ENCODE measurements around the gene TOPAZ1.

DNA sequence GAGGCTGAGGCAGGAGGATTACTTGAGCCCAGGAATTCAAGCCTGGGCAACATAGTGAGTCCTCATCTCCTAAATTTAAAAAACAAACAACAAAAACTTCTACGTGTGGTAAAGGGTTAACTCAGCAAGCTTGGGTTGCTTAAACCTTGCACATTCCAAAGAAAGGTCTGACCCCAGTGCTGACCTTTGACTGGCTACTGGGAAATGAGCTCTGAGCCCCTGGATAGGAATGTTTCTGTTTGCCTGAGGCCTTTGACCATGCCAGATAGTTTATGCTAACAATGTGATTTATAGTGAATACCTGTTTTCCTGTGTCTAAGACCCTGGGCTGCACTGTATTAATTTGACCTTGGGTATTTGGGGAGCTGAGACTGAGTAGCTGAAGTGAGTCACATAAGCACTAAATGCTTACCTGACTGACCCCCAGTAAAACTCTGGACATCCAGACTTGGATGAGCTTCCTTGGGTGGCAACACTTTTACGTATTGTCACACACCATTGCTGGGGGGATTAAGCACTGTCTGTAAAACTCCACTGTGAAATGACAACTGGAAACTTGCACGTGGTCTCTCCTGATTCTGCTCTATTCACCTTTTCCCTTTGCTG, 117.6 kb downstream of the TOPAZ1 start:
- TF ChIP-seq CTCF (IDR thresholded peaks at IDR 0.05; ENCODE audit: poor library complexity) (no peak), EZH2 (IDR thresholded peaks at IDR 0.05; ENCODE audit: borderline replicate concordance) (no peak)

Measured in hepatocyte (in vitro differentiated cells).